HCT116 (cell line): ENCODE measurements around the gene NDUFB10. TPM values are rescaled to one million over a fixed set of nuclear protein-coding genes. Genes with fewer than 3 reads are reported as not detected.

Experiments used
- ATAC-seq: fragments of 200-7000 bp; cut with Tn5 transposase; 2 replicates; pipeline ENCODE4 v1.9.1; 2020; ENCODE audit warnings: mild to moderate bottlenecking, moderate library complexity
- BruUV-seq: library from RNA; stranded (reverse); fragments of 400-500 nt; replicated peaks from 2 replicates; lab custom pipeline; 2021; lab: Mats Ljungman, UMichigan
- CTCF ChIA-PET: fragments of 300-600 bp; sonication (Branson Sonifier 250); formaldehyde crosslinking; loops from one replicate; lab custom pipeline; 2021; ENCODE audit warnings: antibody characterized with exemption; lab: Charles Lee
- POLR2A ChIA-PET: fragments of 300-600, 350-600 bp; sonication (Branson Sonifier 250); formaldehyde crosslinking; loops from one replicate; lab custom pipeline; 2021; ENCODE audit warnings: antibody characterized with exemption; lab: Charles Lee
- RAD21 ChIA-PET, 2 experiments: fragments of 300-600 bp; sonication (Branson Sonifier 250); formaldehyde crosslinking; loops; one replicate each; lab custom pipeline; 2023; ENCODE audit warnings: low total read pairs in 2 of 2; ENCODE audit not compliant: uncharacterized antibody in 2 of 2, unreplicated experiment in 2 of 2, low non-redundant PET in 1 of 2; lab: Charles Lee
- DNase-seq: peaks from one replicate; pipeline ENCODE4 v3.0.0-alpha.2; 2010; ENCODE audit warnings: low read depth, low spot score
- H2AFZ ChIP-seq: fragments of 200-600 bp; shearing (Covaris generic), sonication (generic); 2 replicates; pipeline ENCODE4 v1.6.1; 2017; ENCODE audit warnings: low read depth, mixed run types, mixed read lengths, antibody characterized with exemption, low read length; ENCODE audit not compliant: poor library complexity, severe bottlenecking
- H3K27ac ChIP-seq: 2 replicates; pipeline ENCODE4 v1.5.1; 2012; ENCODE audit warnings: low read depth, low read length
- H3K27me3 ChIP-seq: fragments of 200-600 bp; sonication (generic); 2 replicates; pipeline ENCODE4 v1.6.1; 2016; ENCODE audit warnings: mixed run types, low read length, mixed read lengths; ENCODE audit not compliant: insufficient read depth
- H3K36me3 ChIP-seq, 2 experiments: fragments of 200-500 bp in 1 of 2; fragments of 200-600 bp in 1 of 2; sonication (Bioruptor generic) in 1 of 2; sonication (generic) in 1 of 2; 2 replicates each; pipeline versions ENCODE4 v1.5.1 to v1.6.1; 2014 to 2016; ENCODE audit warnings: low read length in 2 of 2, inconsistent platforms in 1 of 2, mixed read lengths in 1 of 2, mixed run types in 1 of 2; ENCODE audit not compliant: insufficient read depth in 2 of 2, control insufficient read depth in 1 of 2
- H3K4me1 ChIP-seq, 2 experiments: fragments of 200-600 bp in 1 of 2; sonication (generic) in 1 of 2; 2 replicates each; pipeline versions ENCODE4 v1.5.1 to v1.6.1; 2012 to 2017; ENCODE audit warnings: low read length in 2 of 2, inconsistent platforms in 1 of 2, mild to moderate bottlenecking in 1 of 2, mixed read lengths in 1 of 2, mixed run types in 1 of 2, moderate library complexity in 1 of 2; ENCODE audit not compliant: insufficient read depth in 2 of 2, control insufficient read depth in 1 of 2
- H3K4me2 ChIP-seq: fragments of 200-600 bp; sonication (generic); 2 replicates; pipeline ENCODE4 v1.6.1; 2017; ENCODE audit warnings: mixed run types, low read length, mixed read lengths
- H3K4me3 ChIP-seq, 2 experiments: fragments of 200-600 bp in 1 of 2; sonication (generic) in 1 of 2; replicated peaks in 1 of 2; 2 replicates each; pipeline ENCODE4 v1.5.1; 2011 to 2016; ENCODE audit warnings: low read length in 2 of 2, control low read depth in 1 of 2, low read depth in 1 of 2, mild to moderate bottlenecking in 1 of 2, mixed read lengths in 1 of 2, mixed run types in 1 of 2
- H3K79me2 ChIP-seq: fragments of 200-600 bp; sonication (generic); 2 replicates; pipeline ENCODE4 v1.6.1; 2017; ENCODE audit warnings: mild to moderate bottlenecking, mixed run types, low read length, moderate library complexity, mixed read lengths; ENCODE audit not compliant: insufficient read depth
- H3K9ac ChIP-seq: fragments of 200-600 bp; sonication (generic); 2 replicates; pipeline ENCODE4 v1.6.1; 2016; ENCODE audit warnings: low read length, mixed read lengths
- H3K9me2 ChIP-seq: fragments of 200-600 bp; sonication (generic), shearing (Covaris generic); 2 replicates; pipeline ENCODE4 v1.6.1; 2017; ENCODE audit warnings: mixed run types, mild to moderate bottlenecking, moderate library complexity; ENCODE audit not compliant: insufficient read depth
- H3K9me3 ChIP-seq, 2 experiments: fragments of 200-500 bp in 1 of 2; fragments of 200-600 bp in 1 of 2; sonication (Bioruptor generic) in 1 of 2; sonication (generic) in 1 of 2; 2 replicates each; pipeline ENCODE4 v1.6.1; 2014 to 2017; ENCODE audit warnings: low read length in 2 of 2, mixed read lengths in 2 of 2, inconsistent platforms in 1 of 2, low read depth in 1 of 2, mild to moderate bottlenecking in 1 of 2, mixed run types in 1 of 2, moderate library complexity in 1 of 2; ENCODE audit not compliant: control insufficient read depth in 1 of 2, insufficient read depth in 1 of 2
- H4K20me1 ChIP-seq: fragments of 200-600 bp; sonication (generic), shearing (Covaris generic); 2 replicates; pipeline ENCODE4 v1.6.1; 2017; ENCODE audit warnings: mixed run types, mild to moderate bottlenecking, moderate library complexity; ENCODE audit not compliant: insufficient read depth
- ATF3 ChIP-seq: IDR thresholded peaks from 2 replicates; pipeline ENCODE4 v1.6.1; 2012
- CBX3 ChIP-seq: IDR thresholded peaks from 2 replicates; pipeline ENCODE4 v1.6.1; 2012; ENCODE audit warnings: low read depth
- CTCF ChIP-seq, 3 experiments: fragments of 200-600 bp in 1 of 3; sonication (generic) in 1 of 3; IDR thresholded peaks in 2 of 3; conservative IDR thresholded peaks in 1 of 3; 2 replicates each; pipeline ENCODE4 v1.5.1; 2012 to 2017; ENCODE audit warnings: low read depth in 2 of 3, low read length in 2 of 3, antibody characterized with exemption in 1 of 3, borderline replicate concordance in 1 of 3, control low read depth in 1 of 3, mild to moderate bottlenecking in 1 of 3, mixed read lengths in 1 of 3, mixed run types in 1 of 3, moderate library complexity in 1 of 3; ENCODE audit not compliant: insufficient read depth in 1 of 3
- EGR1 ChIP-seq: IDR thresholded peaks from 2 replicates; pipeline ENCODE4 v1.6.1; 2012; ENCODE audit warnings: low read depth
- EZH2 ChIP-seq: fragments of 200-600 bp; sonication (generic); IDR thresholded peaks from 2 replicates; pipeline ENCODE4 v1.6.1; 2017; ENCODE audit warnings: antibody characterized with exemption, mixed run types
- MAX ChIP-seq: IDR thresholded peaks from 2 replicates; pipeline ENCODE4 v1.6.1; 2012
- POLR2A ChIP-seq: IDR thresholded peaks from 2 replicates; pipeline ENCODE4 v1.7.0; 2011; ENCODE audit warnings: borderline replicate concordance; ENCODE audit not compliant: insufficient read depth, insufficient read length; ENCODE audit errors: extremely low read depth
- POLR2AphosphoS5 ChIP-seq: IDR thresholded peaks from 2 replicates; pipeline ENCODE4 v1.6.1; 2011; ENCODE audit warnings: mild to moderate bottlenecking, low read depth, low read length, moderate library complexity
- REST ChIP-seq: IDR thresholded peaks from 2 replicates; pipeline ENCODE4 v1.6.1; 2012; ENCODE audit warnings: low read depth
- SP1 ChIP-seq: IDR thresholded peaks from 2 replicates; pipeline ENCODE4 v1.6.1; 2012; ENCODE audit warnings: low read depth
- SRF ChIP-seq: IDR thresholded peaks from 2 replicates; pipeline ENCODE4 v1.6.1; 2012; ENCODE audit warnings: low read depth
- TCF7L2 ChIP-seq: IDR thresholded peaks from 2 replicates; pipeline ENCODE4 v1.7.0; 2011; ENCODE audit warnings: borderline replicate concordance, inconsistent platforms; ENCODE audit not compliant: insufficient read depth, insufficient read length; ENCODE audit errors: extremely low read depth
- YY1 ChIP-seq: IDR thresholded peaks from 2 replicates; pipeline ENCODE4 v1.6.1; 2011; ENCODE audit warnings: low read length, low read depth, moderate library complexity, mild to moderate bottlenecking; ENCODE audit not compliant: insufficient replicate concordance; ENCODE audit errors: extremely low read depth
- ZBTB33 ChIP-seq: IDR thresholded peaks from 2 replicates; pipeline ENCODE4 v1.6.1; 2011; ENCODE audit warnings: mild to moderate bottlenecking, low read length, moderate library complexity; ENCODE audit not compliant: insufficient replicate concordance; ENCODE audit errors: extremely low read depth
- ZFX ChIP-seq: fragments of 450-650 bp; IDR thresholded peaks from 2 replicates; pipeline ENCODE4 v1.6.1; 2017
- intact Hi-C: fragments of 100-400 bp; cut with micrococcal nuclease; formaldehyde crosslinking; loops from 2 replicates; pipeline ENCODE4 v1.10.0; 2022
- total RNA-seq: library from RNA; stranded (reverse); gene quantifications from one replicate; pipeline ENCODE4 v1.2.1, GENCODE V29; 2021; ENCODE audit not compliant: unreplicated experiment

Gene NDUFB10
- total RNA-seq, 1 experiment from 2014 or later, result 273 TPM

GRCh38 chr16:1940273-1941161 lies 18.8 kb upstream of the NDUFB10 start:
- H3K4me3 ChIP-seq, result no peak overlapping the region
- no peak for TF ChIP-seq EZH2
- no peak for TF ChIP-seq CBX3
- TF ChIP-seq POLR2A, result no peak
- TF ChIP-seq REST, result no peak
- no peak for TF ChIP-seq YY1
- no peak for TF ChIP-seq TCF7L2
- no peak for TF ChIP-seq ZBTB33
- no peak for TF ChIP-seq MAX
- no peak for TF ChIP-seq POLR2AphosphoS5
- no peak for TF ChIP-seq EGR1
- no peak for TF ChIP-seq SRF
- TF ChIP-seq CTCF (IDR thresholded peaks at IDR 0.05 in 2 of 3, conservative IDR thresholded peaks at IDR 0.05 in 1 of 3; ENCODE audit: borderline replicate concordance in 1 of 3, insufficient read depth in 1 of 3, low read depth in 2 of 3, low read length in 2 of 3), result no peak
- TF ChIP-seq SP1, result no peak
- TF ChIP-seq ATF3, result no peak
- TF ChIP-seq ZFX, result no peak
- TF ChIP-seq, all 23 proteins: peak for 0
- ChIA-PET POLR2A (interaction anchor here (0.9 to 1.3 kb wide), 2 partner anchors 24 kb away, joined by 3 read pairs; partner anchors contain the start of gene RPS2), CTCF (interaction anchor here (2.1 kb wide), 1 partner anchor 17 kb away, joined by 4 read pairs; no protein-coding TSS in a partner anchor), RAD21 (interaction anchor here in 1 of 2 experiments (0.7 kb wide), 1 partner anchor 53 kb away, joined by 3 read pairs; no protein-coding TSS in a partner anchor)
- Histone ChIP-seq H3K4me2 (no peak overlapping the region), H3K9ac (no peak overlapping the region), H3K27me3 (no peaks in the 10 kb centered on the region), H2AFZ (no peak overlapping the region), H4K20me1 (no peaks in the 10 kb centered on the region), H3K4me1 (peaks cover 17 to 30% of the 10 kb centered on the region in 2 experiments), H3K36me3 (peaks cover 5 to 6% of the 10 kb centered on the region in 2 experiments; a peak in 3 of 4 replicates), H3K9me3 (no peaks in the 10 kb centered on the region), H3K27ac (no peak overlapping the region; the same call in 1 of the 2 replicates), H3K79me2 (no peaks in the 10 kb centered on the region), H3K9me2 (no peaks in the 10 kb centered on the region)
- DNase-seq, result no peak
- intact Hi-C loops, result no loop called here
- BruUV-seq, result no TSS peak
- no peak for ATAC-seq
